ENCODE data around the gene SIGLEC7.
A peak's percentile ranks its signal among the peaks of the same experiment; 100 is the strongest.

SIGLEC7 gene

DNA sequence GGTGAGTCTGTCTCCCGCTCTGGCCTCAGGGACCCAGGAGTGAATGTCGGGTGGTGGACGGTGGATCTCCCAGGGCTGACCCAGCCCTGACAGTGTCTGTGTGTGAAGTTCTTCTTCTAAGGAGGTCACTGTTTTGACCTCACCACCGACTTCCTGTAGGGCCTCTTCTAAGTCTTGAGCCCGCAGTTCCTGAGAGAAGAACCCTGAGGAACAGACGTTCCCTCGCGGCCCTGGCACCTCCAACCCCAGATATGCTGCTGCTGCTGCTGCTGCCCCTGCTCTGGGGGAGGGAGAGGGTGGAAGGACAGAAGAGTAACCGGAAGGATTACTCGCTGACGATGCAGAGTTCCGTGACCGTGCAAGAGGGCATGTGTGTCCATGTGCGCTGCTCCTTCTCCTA is at the start of gene SIGLEC7:
TSS of gene SIGLEC7 (plus strand) at position 183 of the 400 bp plus-strand sequence. CDS start at position 252, 69 bp downstream.
- DNase-seq = no peak

DNA sequence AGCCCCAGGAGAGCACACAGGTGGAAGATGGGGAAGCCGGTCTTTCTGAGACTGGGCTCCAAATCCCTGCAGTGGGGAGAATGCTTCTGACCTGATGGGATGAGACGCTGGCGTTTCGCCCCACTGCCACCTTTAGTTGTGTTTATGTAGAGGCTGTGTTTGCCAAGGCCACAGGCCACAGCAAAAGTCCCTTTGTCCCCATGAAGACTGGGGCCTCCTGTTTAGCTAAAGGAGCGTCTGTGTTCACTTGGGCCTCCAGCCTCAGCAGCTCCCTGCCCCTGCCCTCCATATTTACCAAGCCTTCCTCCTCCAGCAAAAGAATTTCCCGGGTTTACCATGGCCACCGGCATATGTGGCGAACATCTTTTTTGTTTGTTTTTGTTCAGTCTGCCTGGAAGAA is 49.0 kb upstream of the SIGLEC7 start:
- DNase-seq = no peak

DNA sequence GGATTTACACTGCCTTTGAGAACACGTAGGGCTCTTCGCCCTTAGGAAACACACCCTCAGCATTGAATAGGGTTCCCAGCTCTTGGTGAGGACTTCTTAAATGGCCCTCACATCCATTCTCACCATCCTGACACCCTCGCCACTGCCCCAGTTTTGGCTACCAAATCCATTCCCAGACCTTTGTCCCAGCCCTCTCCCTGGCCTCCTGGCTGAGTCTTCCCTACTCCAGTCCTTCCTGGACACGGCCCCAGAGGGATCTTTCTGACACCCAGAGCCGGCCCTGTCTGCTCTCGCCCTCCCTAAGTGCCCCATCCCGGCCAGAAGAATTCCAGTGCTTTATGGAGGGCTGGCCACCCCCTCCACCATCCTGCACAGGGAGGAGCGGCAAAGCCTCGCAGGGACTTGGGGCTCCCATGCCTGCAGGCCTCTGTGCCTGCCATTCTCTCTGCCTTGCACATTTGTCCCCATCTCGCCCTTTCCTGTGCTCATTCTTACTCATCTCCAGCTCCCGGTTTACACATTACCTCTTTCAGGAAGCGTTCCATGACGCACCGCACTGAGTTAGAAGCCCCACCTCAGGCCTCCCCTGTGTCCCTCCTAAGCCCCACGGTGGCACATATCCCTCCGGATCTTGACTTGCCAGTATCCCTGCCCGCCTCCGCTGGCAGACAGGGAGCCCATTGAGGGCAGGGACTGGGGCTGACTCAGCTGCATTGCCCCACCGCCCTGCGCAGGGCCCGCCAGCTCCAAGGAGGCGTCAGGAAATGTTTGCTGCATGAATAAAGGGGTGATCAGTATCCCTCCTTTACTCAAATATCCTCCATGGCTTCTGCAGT is 48.4 kb upstream of the SIGLEC7 start:
- DNase-seq = no peak

DNA sequence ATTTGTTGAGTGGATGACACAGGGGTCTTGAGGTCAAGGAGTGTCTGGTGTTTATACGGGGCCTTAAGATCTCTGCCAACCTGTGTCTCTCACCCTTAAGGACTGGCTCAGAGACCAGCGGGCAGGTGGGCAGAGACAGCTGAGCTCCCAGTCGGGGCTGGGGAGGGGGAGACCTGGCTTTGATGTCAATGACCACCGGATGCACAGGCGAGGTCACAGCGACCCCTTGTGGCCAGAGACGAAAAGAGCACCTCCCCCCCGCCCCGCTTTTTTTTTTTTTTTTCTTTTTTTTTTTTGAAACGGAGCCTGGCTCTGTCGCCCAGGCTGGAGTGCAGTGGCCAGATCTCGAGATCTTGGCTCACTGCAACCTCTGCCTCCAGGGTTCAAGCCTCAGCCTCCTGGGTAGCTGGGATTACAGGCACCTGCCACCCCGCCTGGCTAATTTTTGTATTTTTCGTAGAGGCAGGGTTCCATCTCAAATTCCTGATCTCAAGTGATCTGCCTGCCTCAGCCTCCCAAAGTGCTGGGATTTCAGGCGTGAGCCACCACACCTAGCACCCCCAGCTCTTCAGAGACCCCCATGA is 47.3 kb upstream of the SIGLEC7 start:
- DNase-seq = no peak

- no peak for DNase-seq
Observed at GRCh38 chr19:51096473-51097165, 45.5 kb upstream of the SIGLEC7 start.

DNA sequence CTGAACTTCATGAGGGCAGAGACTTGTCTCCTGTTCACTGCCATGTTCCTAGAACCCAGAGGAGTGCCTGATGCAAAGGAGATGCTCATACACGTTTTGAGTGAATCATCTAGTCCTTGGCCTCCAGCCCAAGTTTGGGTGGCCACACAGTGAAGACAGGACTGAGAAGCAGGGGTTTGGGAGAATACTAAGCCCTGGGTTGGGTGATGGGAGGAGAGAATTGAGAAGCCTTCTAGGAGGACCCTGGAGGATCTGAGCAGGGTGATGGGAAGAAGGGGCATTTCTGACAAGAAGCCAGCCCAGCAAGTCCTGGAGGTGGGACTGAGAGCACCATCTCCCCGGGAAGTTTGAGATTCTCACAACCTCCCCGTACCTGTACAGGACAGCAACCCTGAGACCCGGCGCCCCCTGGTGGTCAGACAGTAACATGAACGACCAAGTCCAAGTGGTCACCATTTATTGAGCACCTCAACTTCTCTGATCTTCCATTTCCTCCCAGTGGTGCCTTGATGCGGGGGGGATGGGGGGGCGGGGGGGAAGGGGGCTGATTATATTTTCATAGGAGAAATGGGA is 44.8 kb upstream of the SIGLEC7 start:
- peak; percentile 70 for DNase-seq

- DNase-seq = no peak
Observed at GRCh38 chr19:51097796-51098195, 44.3 kb upstream of the SIGLEC7 start.

DNA sequence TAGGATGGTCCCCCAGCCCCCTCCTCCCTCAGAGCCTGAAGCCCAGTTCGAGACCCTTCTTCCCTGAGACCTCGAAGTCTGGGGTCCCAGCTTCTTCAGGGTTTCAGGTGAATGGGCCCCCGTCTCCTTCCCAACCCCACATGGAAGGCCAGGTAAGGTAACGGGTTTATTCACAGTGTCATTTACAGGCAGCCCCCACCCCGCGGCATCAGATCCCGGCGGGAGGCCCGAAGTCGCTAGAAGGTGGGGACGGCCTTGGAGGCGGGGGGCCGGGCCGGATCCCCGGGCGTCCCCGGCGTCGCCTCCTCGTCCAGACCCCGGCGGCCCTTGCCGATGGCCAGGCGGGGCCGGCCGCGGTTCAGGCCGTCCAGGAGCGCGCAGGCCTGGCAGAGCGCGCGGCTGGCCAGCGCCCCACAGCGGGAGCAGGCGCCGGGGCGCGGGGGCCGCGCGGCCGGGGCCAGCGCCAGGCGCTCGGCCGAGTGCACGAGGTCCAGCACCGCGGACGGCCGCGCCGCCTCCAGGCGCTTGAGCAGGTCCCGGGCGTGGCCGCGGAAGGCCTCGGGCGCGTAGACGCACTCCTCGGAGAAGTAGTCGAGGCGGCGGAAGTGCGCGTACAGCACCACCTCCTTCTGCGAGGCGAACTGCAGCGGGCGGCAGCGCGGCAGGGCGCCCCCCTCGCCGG is 43.6 kb upstream of the SIGLEC7 start:
- DNase-seq = peak; percentile 32

DNA sequence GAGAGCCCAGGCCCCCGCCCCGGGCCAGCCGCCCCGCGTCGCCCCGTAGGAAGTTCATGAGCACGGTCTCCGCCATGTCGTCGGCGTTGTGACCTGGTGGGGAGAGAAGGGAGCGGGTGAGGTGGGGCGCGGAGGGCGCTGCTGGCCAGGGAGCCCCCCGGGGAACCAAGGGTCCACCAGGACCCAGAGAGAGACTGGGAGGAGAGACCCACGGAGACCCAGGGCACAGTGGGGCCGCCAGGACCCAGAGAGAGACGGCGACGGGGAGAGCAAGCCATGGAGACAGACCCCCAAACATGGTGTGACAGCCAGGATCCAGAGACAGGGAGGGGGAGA is 43.1 kb upstream of the SIGLEC7 start:
- no peak for DNase-seq

DNA sequence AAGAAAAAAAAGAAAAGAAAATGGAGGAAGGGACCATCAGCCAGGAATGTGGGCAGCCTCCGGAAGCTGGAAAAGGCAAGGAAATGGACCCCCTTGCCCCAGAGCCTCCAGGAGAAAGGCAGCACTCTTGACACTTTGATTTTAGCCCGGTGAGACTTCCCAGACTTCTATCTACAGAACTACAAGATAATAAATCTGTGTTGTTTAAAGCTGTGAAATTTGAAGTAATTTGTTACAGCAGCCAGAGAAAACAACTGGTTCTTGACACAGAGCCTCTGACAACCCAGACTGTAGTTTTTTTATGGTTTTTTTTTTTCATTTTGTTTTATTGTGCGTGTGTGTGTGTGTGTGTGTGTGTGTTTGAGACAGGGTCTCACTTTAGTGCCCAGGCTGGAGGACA is 41.5 kb upstream of the SIGLEC7 start:
- DNase-seq = no peak

- DNase-seq = no peak
Observed at GRCh38 chr19:51101171-51101865, 40.8 kb upstream of the SIGLEC7 start.

GRCh38 chr19:51102991-51103390 is 39.1 kb upstream of the SIGLEC7 start:
- no peak for DNase-seq

- no peak for DNase-seq
Observed at GRCh38 chr19:51103926-51104341, 38.2 kb upstream of the SIGLEC7 start.

DNA sequence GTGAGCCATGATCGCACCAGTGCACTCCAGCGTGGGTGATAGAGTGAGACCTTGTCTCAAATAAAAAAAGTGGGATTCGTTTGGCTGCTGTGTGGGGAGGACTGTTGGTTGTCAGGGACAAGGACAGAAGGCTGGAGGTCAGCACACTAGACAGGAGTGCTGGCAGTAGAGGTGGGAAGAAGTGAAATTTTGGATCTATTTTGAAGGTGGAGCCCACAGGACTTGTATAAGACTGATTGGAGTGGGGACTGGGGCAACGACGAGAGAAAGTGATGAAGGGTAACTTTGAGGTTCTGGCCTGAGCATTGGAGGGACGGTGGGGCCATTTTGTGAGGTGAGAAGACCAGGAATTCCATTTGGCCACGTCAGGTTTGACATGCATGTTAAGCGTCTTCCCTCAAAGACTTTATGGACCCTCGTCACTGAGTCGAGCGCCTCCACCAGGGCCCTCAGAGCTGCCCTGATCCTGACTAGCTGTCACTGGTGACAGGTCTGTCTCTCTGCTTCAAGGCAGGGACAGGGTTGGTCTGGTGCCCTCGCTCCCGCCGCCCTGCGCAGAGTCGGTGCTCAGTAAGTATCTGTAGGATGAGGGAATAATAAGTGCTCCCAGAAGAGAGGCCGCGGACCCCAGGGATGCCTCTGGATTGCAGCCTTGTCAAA is 34.6 kb upstream of the SIGLEC7 start:
- DNase-seq = peak; percentile 39

- peak; percentile 99 for DNase-seq
Observed at GRCh38 chr19:51108066-51108804, 33.9 kb upstream of the SIGLEC7 start, which contains the start of gene CTU1. Gene CTU1 (minus strand): TSS chr19:51108409. CDS start chr19:51104569, 3,840 bp downstream.

DNA sequence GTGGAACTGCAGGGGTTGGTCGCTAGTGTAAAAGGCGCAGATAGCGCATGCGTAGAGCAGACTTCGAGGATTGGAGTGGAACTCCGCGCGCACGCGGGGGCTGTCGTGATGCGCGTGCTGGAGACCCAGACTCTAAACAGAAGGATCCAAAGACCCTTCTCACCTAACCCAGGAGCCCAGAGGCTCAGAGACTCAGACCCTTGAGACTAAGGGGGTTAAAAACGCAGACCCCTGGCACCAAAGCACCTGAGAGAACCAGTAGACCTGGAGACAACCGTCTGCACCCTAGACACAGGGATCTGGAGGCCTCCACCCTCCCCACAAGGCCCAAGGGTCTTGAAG is 33.3 kb upstream of the SIGLEC7 start:
- DNase-seq = no peak

DNA sequence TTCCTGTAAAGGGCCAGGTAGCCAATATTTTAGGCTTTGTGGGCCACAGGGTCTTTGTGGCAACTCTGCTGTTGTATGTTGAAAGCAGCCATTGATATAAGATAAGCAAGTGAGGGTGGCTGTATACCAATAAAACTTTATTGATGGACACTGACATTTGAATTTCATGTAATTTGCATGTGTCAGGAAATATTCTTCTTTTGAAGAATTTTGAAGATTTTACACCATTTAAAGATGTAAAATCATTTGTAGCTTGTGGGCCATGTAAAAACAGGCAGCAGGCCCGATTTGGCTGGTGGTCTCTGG is 31.5 kb upstream of the SIGLEC7 start:
- no peak for DNase-seq

DNA sequence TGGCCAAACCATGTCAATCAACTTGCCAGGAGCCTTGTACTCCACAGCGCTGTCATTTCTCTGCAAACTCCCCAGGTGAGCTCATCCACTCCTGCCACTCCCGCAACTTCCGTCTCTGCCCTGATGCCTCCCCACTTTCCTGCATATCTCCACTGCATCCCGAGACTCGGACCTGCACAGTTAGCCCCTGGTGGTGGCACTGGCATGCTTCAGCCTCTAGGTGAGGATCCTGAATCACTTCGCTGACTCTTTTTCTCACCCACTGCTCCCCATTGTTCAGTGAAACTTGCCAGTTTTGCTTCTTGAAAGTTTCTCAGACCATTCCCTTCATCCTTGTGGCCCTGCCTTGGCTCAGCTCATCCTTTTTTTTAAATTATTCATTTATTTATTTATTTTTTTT is 30.5 kb upstream of the SIGLEC7 start:
- DNase-seq = no peak

- DNase-seq = no peak
Observed at GRCh38 chr19:51114087-51114729, 27.9 kb upstream of the SIGLEC7 start.

DNA sequence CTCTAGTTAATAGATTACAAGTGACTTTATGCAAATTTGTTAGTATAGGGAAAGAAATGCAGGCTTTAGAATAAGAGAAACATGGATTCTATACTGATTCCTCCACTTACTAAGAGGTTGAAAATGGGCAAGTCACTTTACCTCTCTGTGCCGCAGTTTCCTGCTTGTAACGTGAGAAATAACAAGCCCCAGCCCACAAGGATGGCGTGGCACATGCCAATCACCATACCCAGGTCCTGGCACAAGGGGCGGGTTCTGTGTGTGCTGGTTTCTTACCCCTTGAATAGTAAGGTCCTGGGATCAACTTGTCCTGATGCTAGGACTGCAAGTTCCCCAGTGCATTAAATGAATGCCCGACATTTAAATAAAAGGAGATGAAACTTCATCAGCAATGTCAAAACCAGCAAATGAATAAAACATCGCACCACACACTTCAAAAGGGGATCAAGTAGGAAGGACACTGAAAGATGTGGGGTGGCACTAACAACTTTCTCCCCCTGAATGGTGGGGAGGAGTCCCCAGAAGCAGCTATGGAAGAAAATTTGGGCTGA is 25.3 kb upstream of the SIGLEC7 start:
- DNase-seq = no peak

DNA sequence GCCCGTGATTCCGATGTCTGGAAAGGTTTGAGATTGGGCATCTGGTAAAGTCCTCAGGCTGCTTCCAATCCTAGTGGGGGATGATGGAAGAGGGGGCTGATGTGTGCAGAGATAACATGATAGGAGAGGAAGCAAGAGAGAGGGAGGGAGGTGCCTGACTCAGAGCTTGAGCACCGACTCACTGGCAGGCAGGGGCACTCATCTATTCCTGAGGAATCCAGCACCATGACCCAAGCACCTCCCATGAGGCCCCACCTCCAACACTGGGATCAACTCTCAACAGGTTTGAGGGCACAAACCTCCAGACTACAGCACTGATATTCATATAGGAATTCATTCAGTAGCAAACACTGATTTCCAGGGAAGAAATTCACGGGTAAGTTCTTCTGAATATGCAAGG is 23.0 kb upstream of the SIGLEC7 start:
- DNase-seq = no peak

Measured in fibroblast of skin of right quadriceps (primary cell).